Measurements from ENCODE around the gene CRHR1. TPM values are rescaled to one million over a fixed set of nuclear protein-coding genes. Genes with fewer than 3 reads are reported as not detected.
"Not testable (repeated sequence)": the region's sequence is repeated elsewhere in the genome, so short reads cannot be mapped to it uniquely, and the experiment has no call there.

The CRHR1 gene
- total and polyA plus RNA-seq, 7 donors: 0.33 TPM; not detected in 6

DNA sequence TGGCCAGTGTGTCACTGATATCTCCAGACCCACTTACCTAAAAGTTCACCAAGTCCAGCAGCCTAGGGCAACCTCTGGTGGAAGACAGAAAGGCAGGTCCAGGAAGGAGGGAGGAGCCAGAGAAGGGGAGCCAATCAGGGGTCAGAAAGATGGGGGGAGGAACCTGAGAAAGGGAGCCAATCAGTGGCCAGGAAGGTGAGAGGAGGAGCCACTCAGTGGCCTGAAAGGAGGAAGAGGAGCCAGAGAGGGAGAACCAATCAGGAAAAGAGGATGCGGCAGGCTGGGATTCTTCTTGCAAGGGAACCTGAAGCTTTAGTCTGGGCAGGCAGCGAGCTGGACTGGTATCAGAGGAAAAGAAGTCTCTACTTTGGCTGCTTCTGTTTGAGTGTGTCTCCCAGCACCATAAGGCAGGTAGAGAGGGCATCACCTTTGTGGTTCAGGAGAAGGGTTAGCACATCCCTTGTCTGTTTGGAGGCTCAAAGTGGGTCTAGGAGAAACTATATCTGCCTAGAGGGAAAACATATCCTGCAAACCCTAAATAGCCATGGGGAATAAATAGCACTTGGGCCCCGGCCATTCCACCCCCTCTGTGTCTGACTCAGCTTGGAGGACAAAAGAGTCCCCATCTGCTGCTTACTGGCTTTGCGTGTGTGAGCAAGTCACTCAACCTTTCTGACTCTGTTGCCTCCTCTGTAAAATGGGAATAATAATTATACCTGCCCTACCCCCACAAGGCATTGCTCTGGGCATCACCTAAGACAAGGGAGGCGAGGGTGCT, 43.4 kb upstream of the CRHR1 start:
- no peaks in the 10 kb centered on the region for H3K36me3 ChIP-seq
- H3K4me1 ChIP-seq: no peaks in the 10 kb centered on the region
- peak; percentile 25 for DNase-seq
- no peaks in the 10 kb centered on the region for H3K9me3 ChIP-seq
- intact Hi-C loops (cut with DNase I): no loop called here
- H3K27me3 ChIP-seq: peaks cover 0 to 37% (median 3%) of the 10 kb centered on the region in 3 donors
- TF ChIP-seq POLR2AphosphoS5 (IDR thresholded peaks at IDR 0.05) (no peak), EP300 (IDR thresholded peaks at IDR 0.05) (no peak), POLR2A (IDR thresholded peaks at IDR 0.05) (no peak)
- TF ChIP-seq, protein P1, sequence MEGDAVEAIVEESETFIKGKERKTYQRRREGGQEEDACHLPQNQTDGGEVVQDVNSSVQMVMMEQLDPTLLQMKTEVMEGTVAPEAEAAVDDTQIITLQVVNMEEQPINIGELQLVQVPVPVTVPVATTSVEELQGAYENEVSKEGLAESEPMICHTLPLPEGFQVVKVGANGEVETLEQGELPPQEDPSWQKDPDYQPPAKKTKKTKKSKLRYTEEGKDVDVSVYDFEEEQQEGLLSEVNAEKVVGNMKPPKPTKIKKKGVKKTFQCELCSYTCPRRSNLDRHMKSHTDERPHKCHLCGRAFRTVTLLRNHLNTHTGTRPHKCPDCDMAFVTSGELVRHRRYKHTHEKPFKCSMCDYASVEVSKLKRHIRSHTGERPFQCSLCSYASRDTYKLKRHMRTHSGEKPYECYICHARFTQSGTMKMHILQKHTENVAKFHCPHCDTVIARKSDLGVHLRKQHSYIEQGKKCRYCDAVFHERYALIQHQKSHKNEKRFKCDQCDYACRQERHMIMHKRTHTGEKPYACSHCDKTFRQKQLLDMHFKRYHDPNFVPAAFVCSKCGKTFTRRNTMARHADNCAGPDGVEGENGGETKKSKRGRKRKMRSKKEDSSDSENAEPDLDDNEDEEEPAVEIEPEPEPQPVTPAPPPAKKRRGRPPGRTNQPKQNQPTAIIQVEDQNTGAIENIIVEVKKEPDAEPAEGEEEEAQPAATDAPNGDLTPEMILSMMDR (IDR thresholded peaks at IDR 0.05): no peak
- 64 to 71% methylated on average over 5 of the region's 5 CpGs for WGBS, 2 donors
- H3K27ac ChIP-seq: no peak overlapping the region
- H3K4me3 ChIP-seq: no peak overlapping the region

DNA sequence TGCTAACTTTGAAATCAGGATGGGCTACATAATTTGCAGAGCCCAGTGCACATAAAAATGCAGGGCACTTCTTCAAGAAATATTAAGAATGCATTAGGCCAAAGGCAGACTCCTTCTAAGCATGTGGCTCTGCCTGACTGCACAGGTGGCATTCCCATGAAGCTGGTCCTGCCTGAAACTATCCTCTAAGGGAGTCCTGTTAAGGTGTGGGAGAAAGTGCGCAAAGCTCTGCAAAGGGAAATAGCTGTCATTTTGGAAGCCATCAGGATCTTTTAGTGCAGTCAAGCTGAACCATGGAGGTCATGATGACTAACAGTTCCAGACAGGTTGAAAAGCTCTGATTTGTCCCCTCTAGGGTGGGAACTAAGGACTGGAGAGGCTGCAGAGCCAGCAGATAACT, 41.9 kb upstream of the CRHR1 start:
- DNase-seq: no peak
- peaks cover 0 to 50% (median 3%) of the 10 kb centered on the region in 3 donors for H3K27me3 ChIP-seq
- H3K4me1 ChIP-seq: no peaks in the 10 kb centered on the region
- TF ChIP-seq EP300 (IDR thresholded peaks at IDR 0.05): no peak
- TF ChIP-seq, protein P1 (IDR thresholded peaks at IDR 0.05): no peak
- TF ChIP-seq POLR2AphosphoS5 (IDR thresholded peaks at IDR 0.05): no peak
- TF ChIP-seq POLR2A (IDR thresholded peaks at IDR 0.05): no peak
- 79 to 86% methylated on average over 1 of the region's 1 CpG for WGBS, 2 donors
- H3K4me3 ChIP-seq: no peak overlapping the region
- intact Hi-C loops (cut with DNase I): no loop called here
- no peaks in the 10 kb centered on the region for H3K36me3 ChIP-seq
- H3K9me3 ChIP-seq: no peaks in the 10 kb centered on the region
- H3K27ac ChIP-seq: no peak overlapping the region

DNA sequence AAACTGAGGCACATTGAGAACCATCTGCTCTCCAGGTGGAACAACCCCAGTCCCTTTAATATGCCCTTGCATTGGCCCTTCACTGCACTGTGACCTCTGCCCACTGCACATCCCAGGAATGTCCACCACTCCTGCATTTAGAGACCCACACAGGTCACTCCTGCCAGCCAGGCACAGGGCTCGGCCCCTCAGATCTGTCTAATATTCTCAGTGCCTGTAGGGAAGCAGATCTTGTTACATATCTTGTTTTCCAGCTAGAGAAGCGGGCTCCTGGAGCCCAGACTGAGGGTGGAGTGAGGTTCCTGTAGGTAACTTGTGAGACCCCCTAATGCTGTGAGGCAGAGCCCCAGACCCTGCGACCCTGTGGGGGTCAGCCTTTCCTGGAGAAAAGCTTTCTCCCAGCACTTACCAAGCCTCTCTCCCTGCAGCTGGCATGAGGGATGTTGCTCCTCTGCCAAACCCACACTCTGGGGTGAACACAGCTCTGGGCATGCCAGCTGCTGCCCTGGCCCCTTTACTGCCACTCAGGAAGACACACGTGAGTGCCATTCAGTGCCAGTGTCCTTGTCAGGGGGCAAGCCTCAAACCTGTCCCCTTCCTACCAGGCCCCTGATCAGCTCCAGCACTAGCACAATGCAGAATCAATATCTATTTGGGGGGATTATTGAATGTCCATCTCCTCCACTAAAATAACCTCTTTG, 40.3 kb upstream of the CRHR1 start:
- intact Hi-C loops (cut with DNase I): no loop called here
- no peaks in the 10 kb centered on the region for H3K4me1 ChIP-seq
- no peaks in the 10 kb centered on the region for H3K36me3 ChIP-seq
- H3K27ac ChIP-seq: no peak overlapping the region
- TF ChIP-seq POLR2AphosphoS5 (IDR thresholded peaks at IDR 0.05) (no peak), EP300 (IDR thresholded peaks at IDR 0.05) (no peak), POLR2A (IDR thresholded peaks at IDR 0.05) (no peak)
- TF ChIP-seq, protein P1 (IDR thresholded peaks at IDR 0.05): no peak
- no peak overlapping the region for H3K4me3 ChIP-seq
- H3K27me3 ChIP-seq: peaks cover 0 to 50% (median 3%) of the 10 kb centered on the region in 3 donors
- 65 to 77% methylated on average over 4 of the region's 4 CpGs for WGBS, 2 donors
- DNase-seq: peak; percentile 34
- no peaks in the 10 kb centered on the region for H3K9me3 ChIP-seq

DNA sequence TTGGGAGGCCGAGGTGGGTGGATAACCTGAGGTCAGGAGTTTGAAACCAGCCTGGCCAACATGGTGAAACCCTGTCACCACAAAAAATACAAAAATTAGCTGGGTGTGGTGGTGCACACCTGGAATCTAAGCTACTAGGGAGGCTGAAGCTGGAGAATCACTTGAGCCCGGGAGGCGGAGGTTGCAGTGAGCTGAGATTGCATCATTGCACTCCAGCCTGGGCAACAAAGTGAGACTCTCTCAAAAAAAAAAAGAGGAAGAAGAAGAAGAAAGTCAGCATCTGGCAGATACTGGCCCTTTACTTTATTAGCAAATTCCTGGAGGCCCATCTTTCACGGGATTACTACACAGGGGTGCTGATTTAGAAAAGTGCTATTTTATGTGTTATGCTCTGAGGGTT, 39.3 kb upstream of the CRHR1 start:
- H3K36me3 ChIP-seq; intact Hi-C loops (cut with DNase I); H3K9me3 ChIP-seq; DNase-seq; H3K4me3 ChIP-seq; H3K27ac ChIP-seq; H3K4me1 ChIP-seq: not testable (repeated sequence)
- peaks cover 0 to 50% (median 3%) of the 10 kb centered on the region in 3 donors for H3K27me3 ChIP-seq
- 78 to 83% methylated on average over 4 of the region's 4 CpGs for WGBS, 2 donors
